GM08714 (cell line): ENCODE results near the gene SPIRE2.

Experiments used
- H3K4me3 ChIP-seq: fragments of 200-500 bp; sonication (Bioruptor generic); 2 replicates; pipeline ENCODE4 v1.5.1; 2014; ENCODE audit warnings: mild to moderate bottlenecking, low read length, inconsistent platforms
- ZNF274 ChIP-seq: IDR thresholded peaks from 2 replicates; pipeline ENCODE4 v1.6.1; 2012; ENCODE audit warnings: mild to moderate bottlenecking, low read depth, low read length

The SPIRE2 gene

GRCh38 chr16:89881368-89881730, 53.1 kb downstream of the SPIRE2 start:
- H3K4me3 ChIP-seq, result no peak overlapping the region
- TF ChIP-seq ZNF274, result no peak

- no peak for TF ChIP-seq ZNF274
- H3K4me3 ChIP-seq, result no peak overlapping the region
Observed at GRCh38 chr16:89883346-89884040, 55.2 kb downstream of the SPIRE2 start.

DNA sequence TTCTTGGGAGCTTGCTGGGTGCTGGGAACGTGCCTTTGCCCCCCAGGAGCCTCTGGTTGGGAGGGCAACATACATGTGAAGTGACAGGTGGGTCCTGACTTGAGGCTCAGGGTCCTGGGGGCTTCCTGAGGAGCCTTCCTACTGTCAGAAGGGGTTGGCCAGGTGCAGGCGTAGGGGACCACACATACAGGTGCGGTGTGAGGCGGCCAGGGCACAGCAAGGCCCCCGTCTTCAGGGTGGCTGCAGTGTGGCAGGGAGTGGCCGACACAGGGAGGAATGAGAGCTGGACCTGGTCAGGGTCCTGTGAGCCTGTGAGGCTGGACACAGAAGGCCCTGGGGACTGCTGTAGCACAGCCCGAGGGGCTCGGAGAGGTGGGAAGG, 55.8 kb downstream of the SPIRE2 start:
- TF ChIP-seq ZNF274, result no peak
- no peak overlapping the region for H3K4me3 ChIP-seq

GRCh38 chr16:89887243-89887642, 59.0 kb downstream of the SPIRE2 start:
- H3K4me3 ChIP-seq, result no peak overlapping the region
- no peak for TF ChIP-seq ZNF274

GRCh38 chr16:89890200-89890599, 61.9 kb downstream of the SPIRE2 start:
- no peak for TF ChIP-seq ZNF274
- no peak overlapping the region for H3K4me3 ChIP-seq

DNA sequence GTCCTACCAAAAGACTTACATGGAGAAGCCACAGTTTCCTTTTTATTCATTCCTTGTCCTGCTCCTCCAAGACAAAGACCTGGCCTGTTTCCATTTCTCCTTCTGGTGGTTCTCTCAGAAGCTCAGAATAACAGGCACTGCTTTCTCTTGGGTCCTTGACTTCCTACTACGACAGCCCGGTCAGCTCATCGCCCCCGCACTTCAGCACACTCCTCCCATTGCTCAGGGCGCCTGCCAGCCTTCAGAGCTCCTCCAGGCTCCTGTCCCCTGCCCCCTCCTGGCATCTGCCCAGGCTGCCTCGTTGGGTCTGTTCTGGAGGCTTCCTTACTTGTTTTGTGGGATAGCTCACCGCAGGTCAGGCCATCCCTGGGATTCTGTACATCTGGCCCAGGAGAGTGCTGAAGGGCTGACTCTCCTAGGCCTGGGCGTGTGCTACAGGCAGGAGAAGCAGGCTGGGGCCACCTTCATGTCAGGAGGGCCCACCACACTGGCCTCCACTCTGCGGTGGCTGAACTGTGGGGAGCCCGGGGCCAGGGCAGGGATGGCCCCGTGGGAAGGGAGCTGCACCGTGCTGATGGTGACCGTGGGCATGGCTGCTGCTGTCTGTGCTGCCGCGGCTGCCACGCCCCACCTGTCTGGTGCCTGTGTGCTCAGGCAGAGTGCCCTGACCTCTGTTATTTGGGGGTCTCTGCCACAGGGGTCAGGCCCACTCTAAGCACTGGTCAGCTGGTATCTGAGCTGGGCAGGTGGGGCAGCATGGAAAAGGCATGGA, 62.8 kb downstream of the SPIRE2 start:
- H3K4me3 ChIP-seq, result no peak overlapping the region
- TF ChIP-seq ZNF274, result no peak

GRCh38 chr16:89892055-89892630, 63.9 kb downstream of the SPIRE2 start:
- H3K4me3 ChIP-seq, result no peak overlapping the region
- no peak for TF ChIP-seq ZNF274

DNA sequence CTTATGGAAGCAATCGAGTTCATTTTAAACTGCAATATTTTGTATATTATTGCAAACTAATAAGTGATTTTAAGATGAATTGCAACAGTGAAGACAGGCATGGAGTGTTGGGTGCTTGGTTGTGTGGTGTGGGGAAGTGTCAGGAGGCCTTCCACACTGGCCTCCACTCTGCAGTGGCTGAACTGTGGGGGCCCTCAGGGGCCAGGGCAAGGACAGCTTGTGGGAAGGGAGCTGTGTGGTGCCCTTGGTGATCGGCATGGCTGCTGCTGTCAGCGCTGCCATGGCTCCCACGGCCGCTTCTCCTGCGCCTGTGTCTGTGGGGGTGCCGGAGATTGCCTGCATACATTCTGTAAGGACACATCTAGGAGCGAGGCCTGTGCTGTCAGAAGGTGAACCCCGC, 64.4 kb downstream of the SPIRE2 start:
- H3K4me3 ChIP-seq, result no peak overlapping the region
- no peak for TF ChIP-seq ZNF274

GRCh38 chr16:89893642-89894548, 65.6 kb downstream of the SPIRE2 start:
- H3K4me3 ChIP-seq, result no peak overlapping the region
- no peak for TF ChIP-seq ZNF274

- no peak overlapping the region for H3K4me3 ChIP-seq
- TF ChIP-seq ZNF274, result no peak
Observed at GRCh38 chr16:89895482-89896250, 67.4 kb downstream of the SPIRE2 start.

DNA sequence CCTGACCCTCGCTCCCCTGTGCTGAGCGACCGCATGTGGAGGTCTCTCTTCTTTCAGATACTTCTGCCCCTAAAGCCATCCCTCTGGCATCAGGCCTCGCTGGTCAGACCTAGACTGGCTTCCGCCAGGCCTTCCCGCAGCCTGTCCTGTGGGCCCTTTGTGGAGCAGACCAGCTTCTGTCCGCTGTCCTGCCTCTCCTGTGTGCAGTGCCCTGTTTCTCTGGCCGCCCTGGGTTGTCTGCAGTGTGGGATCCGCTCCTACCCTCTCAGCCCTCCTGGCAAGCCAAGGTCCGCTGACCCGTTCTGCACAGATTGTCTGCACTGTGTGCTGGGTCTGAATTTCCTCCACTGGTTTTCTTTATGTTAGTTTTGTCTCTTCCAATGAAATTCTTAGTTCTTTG, 68.9 kb downstream of the SPIRE2 start:
- H3K4me3 ChIP-seq, result no peak overlapping the region
- TF ChIP-seq ZNF274, result no peak

GRCh38 chr16:89898201-89898967, 70.1 kb downstream of the SPIRE2 start:
- TF ChIP-seq ZNF274, result no peak
- no peak overlapping the region for H3K4me3 ChIP-seq
